K562 (cell line): ENCODE measurements around the gene SLFNL1. TPM values are rescaled to one million over a fixed set of nuclear protein-coding genes. Genes with fewer than 3 reads are reported as not detected.

Experiments used
- ATAC-seq: fragments of 200-7000 bp; cut with Tn5 transposase; 3 replicates; pipeline ENCODE4 v1.9.1; 2020; ENCODE audit warnings: moderate library complexity
- BruUV-seq: library from RNA; stranded (reverse); fragments of 400-500 nt; replicated peaks from 2 replicates; lab custom pipeline; 2021; lab: Mats Ljungman, UMichigan
- CTCF ChIA-PET: fragments of 300-600 bp; formaldehyde crosslinking; extraction: SDS; loops from one replicate; lab custom pipeline; 2021; ENCODE audit warnings: low intra/inter-chr PET ratio; lab: Yijun Ruan, JAX
- POLR2A ChIA-PET: fragments of 300-600, 350-650 bp; sonication (Branson Sonifier 250); formaldehyde crosslinking; extraction: SDS; loops from one replicate; lab custom pipeline; 2021; ENCODE audit warnings: antibody characterized with exemption, inconsistent platforms; lab: Yijun Ruan, JAX
- DNase-seq, 4 experiments: peaks; one replicate each; pipeline versions ENCODE4 v3.0.0 to v3.0.0-alpha.2; 2011 to 2018; ENCODE audit warnings: low spot score in 3 of 4, mixed read lengths in 3 of 4; ENCODE audit errors: extremely low read depth in 1 of 4
- FAIRE-seq: peaks from 2 replicates; lab custom pipeline; 2011; peaks lifted over from hg19 to GRCh38; lab: Jason Lieb, UNC
- H2AFZ ChIP-seq: 2 replicates; pipeline ENCODE4 v1.6.0; 2011; ENCODE audit warnings: low read depth, low read length, control low read depth, inconsistent platforms
- H3K27ac ChIP-seq: fragments of 200-600 bp; 3 replicates; pipeline ENCODE4 v1.8.0; 2011; ENCODE audit warnings: low read depth, mild to moderate bottlenecking, control low read depth, inconsistent platforms, low read length, moderate library complexity, mixed read lengths; ENCODE audit errors: extremely low read depth
- H3K27me3 ChIP-seq, 2 experiments: fragments of 300-600 bp in 1 of 2; 2 replicates in 1 of 2; 3 replicates in 1 of 2; pipeline versions ENCODE4 v1.6.0 to v1.8.0; 2011; ENCODE audit warnings: inconsistent platforms in 2 of 2, low read length in 2 of 2, mild to moderate bottlenecking in 1 of 2, mixed read lengths in 1 of 2, moderate library complexity in 1 of 2; ENCODE audit not compliant: control insufficient read depth in 2 of 2, insufficient read depth in 2 of 2
- H3K36me3 ChIP-seq: fragments of 300-600 bp; 3 replicates; pipeline ENCODE4 v1.8.0; 2011; ENCODE audit warnings: mild to moderate bottlenecking, low read length, inconsistent platforms; ENCODE audit not compliant: control insufficient read depth, insufficient read depth
- H3K4me1 ChIP-seq, 2 experiments: fragments of 200-600 bp in 1 of 2; replicated peaks in 1 of 2; 2 replicates in 1 of 2; 3 replicates in 1 of 2; pipeline versions ENCODE4 v1.5.1 to v1.8.0; 2011; ENCODE audit warnings: inconsistent platforms in 2 of 2, low read length in 2 of 2, mild to moderate bottlenecking in 1 of 2, mixed read lengths in 1 of 2, moderate library complexity in 1 of 2; ENCODE audit not compliant: control insufficient read depth in 2 of 2, insufficient read depth in 2 of 2
- H3K4me2 ChIP-seq: 2 replicates; pipeline ENCODE4 v1.6.1; 2011; ENCODE audit warnings: low read length, control low read depth, inconsistent platforms, mixed read lengths; ENCODE audit not compliant: insufficient read depth
- H3K4me3 ChIP-seq: fragments of 200-600 bp; sonication (generic), shearing (Covaris generic); 2 replicates; pipeline ENCODE4 v1.5.1; 2016; ENCODE audit warnings: control low read depth, inconsistent platforms
- H3K79me2 ChIP-seq: fragments of 200-600 bp; 3 replicates; pipeline ENCODE4 v1.8.0; 2011; ENCODE audit warnings: low read length, inconsistent platforms; ENCODE audit not compliant: control insufficient read depth, insufficient read depth
- H3K9ac ChIP-seq, 2 experiments: 2 replicates each; pipeline versions ENCODE4 v1.6.0 to v1.6.1; 2011; ENCODE audit warnings: low read depth in 2 of 2, low read length in 2 of 2, control low read depth in 1 of 2, inconsistent platforms in 1 of 2, mild to moderate bottlenecking in 1 of 2, mixed read lengths in 1 of 2; ENCODE audit not compliant: insufficient read depth in 1 of 2
- H3K9me1 ChIP-seq: one replicate; pipeline ENCODE4 v1.6.0; 2011; ENCODE audit warnings: inconsistent platforms, mild to moderate bottlenecking, low read length, moderate library complexity; ENCODE audit not compliant: control insufficient read depth, insufficient read depth
- H3K9me3 ChIP-seq: replicated peaks from 2 replicates; pipeline ENCODE4 v1.5.1; 2011; ENCODE audit warnings: low read depth, low read length, inconsistent platforms; ENCODE audit not compliant: control insufficient read depth, insufficient read depth
- H4K20me1 ChIP-seq: replicated peaks from 2 replicates; pipeline ENCODE4 v1.6.1; 2011; ENCODE audit warnings: low read length, inconsistent platforms, mixed read lengths; ENCODE audit not compliant: control insufficient read depth, insufficient read depth
- CHCHD3 ChIP-seq: fragments of 250-450 bp; sonication (Bioruptor Pico); IDR thresholded peaks from 2 replicates; pipeline ENCODE4 v2.1.2; 2022; ENCODE audit warnings: mild to moderate bottlenecking
- CREB1 ChIP-seq, 2 experiments: sonication (generic) in 1 of 2; formaldehyde crosslinking in 1 of 2; IDR thresholded peaks; 2 replicates each; pipeline versions ENCODE4 v1.6.1 to v1.8.0; 2012 to 2022; ENCODE audit warnings: inconsistent platforms in 1 of 2, mild to moderate bottlenecking in 1 of 2, missing genetic modification reagents in 1 of 2, moderate library complexity in 1 of 2
- HDGF ChIP-seq: fragments of 450-650 bp; IDR thresholded peaks from 2 replicates; pipeline ENCODE4 v1.6.1; 2016
- KDM1A ChIP-seq, 2 experiments: fragments of 450-650 bp; IDR thresholded peaks; 2 replicates each; pipeline ENCODE4 v1.6.1; 2016; ENCODE audit warnings: mild to moderate bottlenecking in 2 of 2
- NUFIP1 ChIP-seq: fragments of 450-650 bp; IDR thresholded peaks from 2 replicates; pipeline ENCODE4 v1.6.1; 2018; ENCODE audit not compliant: partially characterized antibody
- POU5F1 ChIP-seq: fragments of 150-350 bp; IDR thresholded peaks from 2 replicates; pipeline ENCODE4 v1.6.1; 2014; ENCODE audit warnings: borderline replicate concordance, low read length, low read depth, mild to moderate bottlenecking; ENCODE audit not compliant: partially characterized antibody
- SFPQ ChIP-seq: fragments of 200-400 bp; formaldehyde crosslinking; IDR thresholded peaks from 2 replicates; pipeline ENCODE4 v1.6.1; 2017; ENCODE audit warnings: mild to moderate bottlenecking, low read depth, low read length, moderate library complexity
- TCF3 ChIP-seq: sonication (generic); formaldehyde crosslinking; IDR thresholded peaks from 2 replicates; pipeline ENCODE4 v1.4.0; 2020; ENCODE audit warnings: mild to moderate bottlenecking, missing genetic modification reagents
- TGIF2 ChIP-seq: sonication (generic); formaldehyde crosslinking; IDR thresholded peaks from 2 replicates; pipeline ENCODE4 v1.8.1; 2022; ENCODE audit warnings: mild to moderate bottlenecking, missing genetic modification reagents, moderate library complexity
- THAP12 ChIP-seq: fragments of 250-450 bp; sonication (Bioruptor Pico); IDR thresholded peaks from 2 replicates; pipeline ENCODE4 v1.9.0; 2021; ENCODE audit warnings: mild to moderate bottlenecking, inconsistent platforms
- ZHX1 ChIP-seq: fragments of 150-350 bp; conservative IDR thresholded peaks from 2 replicates; pipeline ENCODE4 v1.6.1; 2014; ENCODE audit warnings: low read length
- ZNF76 ChIP-seq: fragments of 250-450 bp; sonication (Bioruptor Pico); IDR thresholded peaks from 2 replicates; pipeline ENCODE4 v1.4.0; 2020; ENCODE audit warnings: mild to moderate bottlenecking, moderate library complexity, borderline replicate concordance
- WGBS: fragments of 100-300 bp; shearing (Covaris generic); methylation state at CpG from one replicate; pipeline ENCODE4 v1.1.6; 2016; ENCODE audit warnings: low coverage, mixed read lengths; ENCODE audit not compliant: insufficient coverage; ENCODE audit errors: missing lambda C conversion rate; 5-methylcytosine and 5-hydroxymethylcytosine counted together
- in situ Hi-C: fragments of 300-500 bp; cut with MboI; formaldehyde crosslinking; loops from 4 replicates; pipeline ENCODE4 v1.15.0; 2018; ENCODE audit warnings: inconsistent platforms, mixed read lengths
- intact Hi-C: fragments of 100-400 bp; cut with micrococcal nuclease; formaldehyde crosslinking; loops from 2 replicates; pipeline ENCODE4 v1.14.2; 2022
- polyA plus RNA-seq, 8 experiments: library from polyadenylated mRNA; depleted of rRNA in 4 of 8; stranded (reverse) in 5 of 8; unstranded in 3 of 8; fragments of >200 nt; fragmentation: Nextera tagmentation in 2 of 8; fragmentation: Illumina TruSeq in 1 of 8; extraction: Ambion mirVana in 2 of 8; extraction: Trizol in 1 of 8; gene quantifications; 2 replicates each; pipeline versions ENCODE4 v1.2.1 to v1.2.3, GENCODE V29; 2011 to 2014; ENCODE audit warnings: inconsistent platforms in 1 of 8, missing spikeins in 1 of 8
- total RNA-seq, 7 experiments: library from RNA; depleted of rRNA in 6 of 7; stranded (reverse); fragments of >200 nt in 6 of 7; fragmentation: Illumina TruSeq in 2 of 7; extraction: Trizol in 2 of 7; gene quantifications; 2 replicates each; pipeline versions ENCODE4 v1.2.1 to v1.2.3, GENCODE V29; 2011 to 2021; ENCODE audit warnings: low replicate concordance in 1 of 7

SLFNL1 gene
- total and polyA plus RNA-seq, 9 of the 15 experiments (the other 6 are each of a cell fraction or from before 2014, with no cell fraction given): 0.05 to 0.14 (median 0.06) TPM; not detected in 5

- no peak overlapping the region for H2AFZ ChIP-seq
- TF ChIP-seq TGIF2 (CRISPR knock-in tag): no peak
- TF ChIP-seq NUFIP1: no peak
- no peak for TF ChIP-seq CREB1 (IDR thresholded peaks at IDR 0.05)
- no peak for TF ChIP-seq CREB1 (CRISPR knock-in tag; IDR thresholded peaks at IDR 0.05)
- TF ChIP-seq POU5F1: no peak
- TF ChIP-seq CHCHD3 (CRISPR knock-in tag): no peak
- no peak for TF ChIP-seq TCF3 (CRISPR knock-in tag)
- TF ChIP-seq HDGF: no peak
- TF ChIP-seq KDM1A (IDR thresholded peaks at IDR 0.05): no peak
- no peak for TF ChIP-seq THAP12
- TF ChIP-seq ZNF76 (CRISPR knock-in tag): no peak
- no peak for TF ChIP-seq ZHX1
- TF ChIP-seq SFPQ: no peak
- TF ChIP-seq, all 486 proteins: peak for 0
- DNase-seq (no peak), FAIRE-seq (peak; percentile 32), ATAC-seq (no peak)
- POLR2A ChIA-PET: interaction anchor here (0.6 kb wide), 1 partner anchor 10 kb away, joined by 3 read pairs; no protein-coding TSS in a partner anchor
- Histone ChIP-seq H3K36me3 (peaks cover 94% of the 10 kb centered on the region), H3K4me2 (no peak overlapping the region), H3K27ac (no peak overlapping the region), H3K27me3 (no peaks in the 10 kb centered on the region), H4K20me1 (no peaks in the 10 kb centered on the region), H3K4me3 (no peak overlapping the region), H3K9me3 (no peaks in the 10 kb centered on the region), H3K9me1 (peaks cover 6% of the 10 kb centered on the region), H3K79me2 (no peaks in the 10 kb centered on the region), H3K4me1 (peaks cover 0 to 14% of the 10 kb centered on the region in 2 experiments; a peak in 1 of 5 replicates), H3K9ac (no peak overlapping the region)
- BruUV-seq: no TSS peak
- 92% methylated on average over 7 of the region's 7 CpGs for WGBS
- CTCF ChIA-PET: no interaction called here
- in situ Hi-C loops: no loop called here
- intact Hi-C loops: no loop called here
Observed at GRCh38 chr1:41013796-41014195, 7.7 kb downstream of the SLFNL1 start.
